K562 (cell line): Measurements from ENCODE around the gene NES. TPM values are rescaled to one million over a fixed set of nuclear protein-coding genes. Genes with fewer than 3 reads are reported as not detected.
A peak's percentile ranks its signal among the peaks of the same experiment; 100 is the strongest.

ENCODE experiments used
- CBFA2T3 ChIP-seq: fragments of 450-650 bp; IDR thresholded peaks from 2 replicates; pipeline ENCODE4 v1.6.1; 2017
- FOXK2 ChIP-seq, 2 experiments: fragments of 450-650 bp; IDR thresholded peaks in 1 of 2; conservative IDR thresholded peaks in 1 of 2; 2 replicates each; pipeline ENCODE4 v1.6.1; 2016; ENCODE audit warnings: low read depth in 2 of 2, mild to moderate bottlenecking in 1 of 2
- HMG20B ChIP-seq: fragments of 250-450 bp; sonication (Bioruptor Pico); IDR thresholded peaks from 2 replicates; pipeline ENCODE4 v1.5.0; 2021; ENCODE audit warnings: mild to moderate bottlenecking
- HNRNPH1 ChIP-seq: fragments of 200-400 bp; formaldehyde crosslinking; optimal IDR thresholded peaks from 2 replicates; pipeline ENCODE3; 2017; ENCODE audit warnings: low read depth, mild to moderate bottlenecking, low read length, moderate library complexity
- POLR2G ChIP-seq: fragments of 200-400 bp; formaldehyde crosslinking; IDR thresholded peaks from 2 replicates; pipeline ENCODE4 v1.6.1; 2017; ENCODE audit warnings: low read depth, mild to moderate bottlenecking, antibody characterized with exemption, low read length, moderate library complexity
- RBM15 ChIP-seq: fragments of 200-400 bp; formaldehyde crosslinking; IDR thresholded peaks from 2 replicates; pipeline ENCODE4 v1.6.1; 2018; ENCODE audit warnings: mild to moderate bottlenecking, low read length, moderate library complexity; ENCODE audit not compliant: insufficient read depth
- SREBF2 ChIP-seq: sonication (generic); formaldehyde crosslinking; IDR thresholded peaks from 2 replicates; pipeline ENCODE4 v1.4.0; 2020; ENCODE audit warnings: mild to moderate bottlenecking, missing genetic modification reagents
- SRSF1 ChIP-seq: fragments of 200-400 bp; formaldehyde crosslinking; IDR thresholded peaks from 2 replicates; pipeline ENCODE4 v1.6.1; 2017; ENCODE audit warnings: mild to moderate bottlenecking, low read depth, low read length, moderate library complexity
- SRSF3 ChIP-seq: fragments of 200-400 bp; formaldehyde crosslinking; IDR thresholded peaks from 2 replicates; pipeline ENCODE4 v1.6.1; 2016; ENCODE audit warnings: mild to moderate bottlenecking, low read length, moderate library complexity; ENCODE audit not compliant: insufficient read depth
- TCFL5 ChIP-seq: fragments of 250-450 bp; sonication (Bioruptor Pico); conservative IDR thresholded peaks from 2 replicates; pipeline ENCODE4 v1.6.1; 2021; ENCODE audit warnings: mild to moderate bottlenecking, moderate library complexity, matching md5 sums
- ZBTB1 ChIP-seq: sonication (generic); formaldehyde crosslinking; IDR thresholded peaks from 2 replicates; pipeline ENCODE4 v1.8.1; 2023; ENCODE audit warnings: missing genetic modification reagents, low read depth, mild to moderate bottlenecking, borderline replicate concordance
- ZFP1 ChIP-seq: fragments of 450-650 bp; formaldehyde crosslinking; IDR thresholded peaks from 2 replicates; pipeline ENCODE4 v1.4.0; 2020; ENCODE audit warnings: mild to moderate bottlenecking, mixed read lengths
- ZNF239 ChIP-seq: fragments of 250-450 bp; sonication (Bioruptor Pico); IDR thresholded peaks from 2 replicates; pipeline ENCODE4 v1.4.0; 2020; ENCODE audit warnings: mild to moderate bottlenecking
- polyA plus RNA-seq, 8 experiments: library from polyadenylated mRNA; depleted of rRNA in 4 of 8; stranded (reverse) in 5 of 8; unstranded in 3 of 8; fragments of >200 nt; fragmentation: Nextera tagmentation in 2 of 8; fragmentation: Illumina TruSeq in 1 of 8; extraction: Ambion mirVana in 2 of 8; extraction: Trizol in 1 of 8; gene quantifications; 2 replicates each; pipeline versions ENCODE4 v1.2.1 to v1.2.3, GENCODE V29; 2011 to 2014; ENCODE audit warnings: inconsistent platforms in 1 of 8, missing spikeins in 1 of 8
- total RNA-seq, 7 experiments: library from RNA; depleted of rRNA in 6 of 7; stranded (reverse); fragments of >200 nt in 6 of 7; fragmentation: Illumina TruSeq in 2 of 7; extraction: Trizol in 2 of 7; gene quantifications; 2 replicates each; pipeline versions ENCODE4 v1.2.1 to v1.2.3, GENCODE V29; 2011 to 2021; ENCODE audit warnings: low replicate concordance in 1 of 7
- TF ChIP-seq, protein P1 (sequence below): fragments of 150-350 bp; conservative IDR thresholded peaks from 2 replicates; pipeline ENCODE4 v1.6.1; 2014; ENCODE audit warnings: low read length
- TF ChIP-seq, protein P2 (sequence below): fragments of 450-650 bp; formaldehyde crosslinking; conservative IDR thresholded peaks from 2 replicates; pipeline ENCODE4 v1.4.0; 2022; ENCODE audit warnings: mild to moderate bottlenecking, missing genetic modification characterization
- TF ChIP-seq, protein P3 (sequence below), 2 experiments: fragments of 200-800 bp in 1 of 2; sonication (Bioruptor generic) in 1 of 2; sonication (generic) in 1 of 2; formaldehyde crosslinking in 1 of 2; IDR thresholded peaks in 1 of 2; conservative IDR thresholded peaks in 1 of 2; 2 replicates each; pipeline versions ENCODE4 v1.5.0 to v1.6.1; 2016 to 2020; ENCODE audit warnings: missing compliant biosample characterization in 1 of 2, missing genetic modification characterization in 1 of 2, missing genetic modification reagents in 1 of 2
- TF ChIP-seq, protein P4 (sequence below): fragments of 250-450 bp; sonication (Bioruptor Pico); IDR thresholded peaks from 2 replicates; pipeline ENCODE4 v1.8.0; 2022; ENCODE audit warnings: inconsistent platforms, mild to moderate bottlenecking, moderate library complexity, borderline replicate concordance
- TF ChIP-seq, protein P5 (sequence below): fragments of 450-650 bp; conservative IDR thresholded peaks from 2 replicates; pipeline ENCODE4 v1.6.1; 2016; ENCODE audit warnings: missing genetic modification characterization, low read depth, mild to moderate bottlenecking, control low read depth, missing compliant biosample characterization

NES gene
- total and polyA plus RNA-seq, 9 of the 15 experiments (the other 6 are each of a cell fraction or from before 2014, with no cell fraction given) = 0.10 to 8.6 (median 4.2) TPM

DNA sequence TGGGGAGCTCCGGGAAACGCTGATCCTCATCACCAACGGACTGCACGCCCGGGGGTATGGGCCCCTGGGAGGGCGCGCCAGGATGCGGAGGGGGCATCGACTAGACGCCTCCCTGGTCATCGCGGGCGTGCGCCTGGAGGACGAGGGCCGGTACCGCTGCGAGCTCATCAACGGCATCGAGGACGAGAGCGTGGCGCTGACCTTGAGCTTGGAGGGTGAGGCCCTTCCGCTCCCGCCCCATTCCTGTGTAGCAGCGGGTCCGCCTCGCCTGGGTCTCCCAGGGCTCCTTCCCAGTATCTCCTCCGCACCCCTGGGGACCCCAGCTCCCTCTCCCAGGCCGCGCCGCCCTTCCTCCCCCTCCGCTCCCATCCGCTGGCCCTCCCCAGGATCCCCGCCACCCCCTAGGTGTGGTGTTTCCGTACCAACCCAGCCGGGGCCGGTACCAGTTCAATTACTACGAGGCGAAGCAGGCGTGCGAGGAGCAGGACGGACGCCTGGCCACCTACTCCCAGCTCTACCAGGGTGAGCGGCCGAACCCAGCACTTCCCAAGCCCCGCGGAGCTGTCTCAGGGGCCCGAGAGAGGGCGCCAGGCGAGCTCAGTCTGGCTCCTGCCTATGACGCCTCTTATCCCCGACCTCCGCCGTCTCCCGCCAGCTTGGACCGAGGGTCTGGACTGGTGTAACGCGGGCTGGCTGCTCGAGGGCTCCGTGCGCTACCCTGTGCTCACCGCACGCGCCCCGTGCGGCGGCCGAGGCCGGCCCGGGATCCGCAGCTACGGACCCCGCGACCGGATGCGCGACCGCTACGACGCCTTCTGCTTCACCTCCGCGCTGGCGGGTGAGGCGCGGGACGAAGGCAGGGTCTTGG lies 53.0 kb downstream of the NES start (continued):
- TF ChIP-seq SREBF2 (CRISPR knock-in tag) (no peak), HMG20B (CRISPR knock-in tag) (no peak), FOXK2 (conservative IDR thresholded peaks at IDR 0.05 in 1 of 2, IDR thresholded peaks at IDR 0.05 in 1 of 2; ENCODE audit: low read depth in 2 of 2) (peak in 1 of 2 experiments; percentile 19; a peak in 1 of 4 replicates), ZNF239 (no peak), RBM15 (no peak), SRSF1 (no peak), SRSF3 (no peak), CBFA2T3 (no peak), HNRNPH1 (no peak), ZFP1 (no peak), POLR2G (peak; percentile 89), ZBTB1 (CRISPR knock-in tag) (no peak; the same call in none of the 2 replicates), TCFL5 (no peak)
- TF ChIP-seq, protein P1, sequence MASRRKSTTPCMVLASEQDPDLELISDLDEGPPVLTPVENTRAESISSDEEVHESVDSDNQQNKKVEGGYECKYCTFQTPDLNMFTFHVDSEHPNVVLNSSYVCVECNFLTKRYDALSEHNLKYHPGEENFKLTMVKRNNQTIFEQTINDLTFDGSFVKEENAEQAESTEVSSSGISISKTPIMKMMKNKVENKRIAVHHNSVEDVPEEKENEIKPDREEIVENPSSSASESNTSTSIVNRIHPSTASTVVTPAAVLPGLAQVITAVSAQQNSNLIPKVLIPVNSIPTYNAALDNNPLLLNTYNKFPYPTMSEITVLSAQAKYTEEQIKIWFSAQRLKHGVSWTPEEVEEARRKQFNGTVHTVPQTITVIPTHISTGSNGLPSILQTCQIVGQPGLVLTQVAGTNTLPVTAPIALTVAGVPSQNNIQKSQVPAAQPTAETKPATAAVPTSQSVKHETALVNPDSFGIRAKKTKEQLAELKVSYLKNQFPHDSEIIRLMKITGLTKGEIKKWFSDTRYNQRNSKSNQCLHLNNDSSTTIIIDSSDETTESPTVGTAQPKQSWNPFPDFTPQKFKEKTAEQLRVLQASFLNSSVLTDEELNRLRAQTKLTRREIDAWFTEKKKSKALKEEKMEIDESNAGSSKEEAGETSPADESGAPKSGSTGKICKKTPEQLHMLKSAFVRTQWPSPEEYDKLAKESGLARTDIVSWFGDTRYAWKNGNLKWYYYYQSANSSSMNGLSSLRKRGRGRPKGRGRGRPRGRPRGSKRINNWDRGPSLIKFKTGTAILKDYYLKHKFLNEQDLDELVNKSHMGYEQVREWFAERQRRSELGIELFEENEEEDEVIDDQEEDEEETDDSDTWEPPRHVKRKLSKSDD = no peak
- TF ChIP-seq, protein P2, sequence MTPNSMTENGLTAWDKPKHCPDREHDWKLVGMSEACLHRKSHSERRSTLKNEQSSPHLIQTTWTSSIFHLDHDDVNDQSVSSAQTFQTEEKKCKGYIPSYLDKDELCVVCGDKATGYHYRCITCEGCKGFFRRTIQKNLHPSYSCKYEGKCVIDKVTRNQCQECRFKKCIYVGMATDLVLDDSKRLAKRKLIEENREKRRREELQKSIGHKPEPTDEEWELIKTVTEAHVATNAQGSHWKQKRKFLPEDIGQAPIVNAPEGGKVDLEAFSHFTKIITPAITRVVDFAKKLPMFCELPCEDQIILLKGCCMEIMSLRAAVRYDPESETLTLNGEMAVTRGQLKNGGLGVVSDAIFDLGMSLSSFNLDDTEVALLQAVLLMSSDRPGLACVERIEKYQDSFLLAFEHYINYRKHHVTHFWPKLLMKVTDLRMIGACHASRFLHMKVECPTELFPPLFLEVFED (CRISPR knock-in tag) = no peak
- TF ChIP-seq, protein P3, sequence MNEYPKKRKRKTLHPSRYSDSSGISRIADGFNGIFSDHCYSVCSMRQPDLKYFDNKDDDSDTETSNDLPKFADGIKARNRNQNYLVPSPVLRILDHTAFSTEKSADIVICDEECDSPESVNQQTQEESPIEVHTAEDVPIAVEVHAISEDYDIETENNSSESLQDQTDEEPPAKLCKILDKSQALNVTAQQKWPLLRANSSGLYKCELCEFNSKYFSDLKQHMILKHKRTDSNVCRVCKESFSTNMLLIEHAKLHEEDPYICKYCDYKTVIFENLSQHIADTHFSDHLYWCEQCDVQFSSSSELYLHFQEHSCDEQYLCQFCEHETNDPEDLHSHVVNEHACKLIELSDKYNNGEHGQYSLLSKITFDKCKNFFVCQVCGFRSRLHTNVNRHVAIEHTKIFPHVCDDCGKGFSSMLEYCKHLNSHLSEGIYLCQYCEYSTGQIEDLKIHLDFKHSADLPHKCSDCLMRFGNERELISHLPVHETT (CRISPR knock-in tag; conservative IDR thresholded peaks at IDR 0.05 in 1 of 2, IDR thresholded peaks at IDR 0.05 in 1 of 2) = no peak
- TF ChIP-seq, protein P4, sequence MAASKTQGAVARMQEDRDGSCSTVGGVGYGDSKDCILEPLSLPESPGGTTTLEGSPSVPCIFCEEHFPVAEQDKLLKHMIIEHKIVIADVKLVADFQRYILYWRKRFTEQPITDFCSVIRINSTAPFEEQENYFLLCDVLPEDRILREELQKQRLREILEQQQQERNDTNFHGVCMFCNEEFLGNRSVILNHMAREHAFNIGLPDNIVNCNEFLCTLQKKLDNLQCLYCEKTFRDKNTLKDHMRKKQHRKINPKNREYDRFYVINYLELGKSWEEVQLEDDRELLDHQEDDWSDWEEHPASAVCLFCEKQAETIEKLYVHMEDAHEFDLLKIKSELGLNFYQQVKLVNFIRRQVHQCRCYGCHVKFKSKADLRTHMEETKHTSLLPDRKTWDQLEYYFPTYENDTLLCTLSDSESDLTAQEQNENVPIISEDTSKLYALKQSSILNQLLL (CRISPR knock-in tag) = no peak
- TF ChIP-seq, protein P5, sequence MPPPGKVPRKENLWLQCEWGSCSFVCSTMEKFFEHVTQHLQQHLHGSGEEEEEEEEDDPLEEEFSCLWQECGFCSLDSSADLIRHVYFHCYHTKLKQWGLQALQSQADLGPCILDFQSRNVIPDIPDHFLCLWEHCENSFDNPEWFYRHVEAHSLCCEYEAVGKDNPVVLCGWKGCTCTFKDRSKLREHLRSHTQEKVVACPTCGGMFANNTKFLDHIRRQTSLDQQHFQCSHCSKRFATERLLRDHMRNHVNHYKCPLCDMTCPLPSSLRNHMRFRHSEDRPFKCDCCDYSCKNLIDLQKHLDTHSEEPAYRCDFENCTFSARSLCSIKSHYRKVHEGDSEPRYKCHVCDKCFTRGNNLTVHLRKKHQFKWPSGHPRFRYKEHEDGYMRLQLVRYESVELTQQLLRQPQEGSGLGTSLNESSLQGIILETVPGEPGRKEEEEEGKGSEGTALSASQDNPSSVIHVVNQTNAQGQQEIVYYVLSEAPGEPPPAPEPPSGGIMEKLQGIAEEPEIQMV (tag) = no peak
